ENCODE measurements around the gene PAQR5.

Gene PAQR5

GRCh38 chr15:69359722-69360121 is 61.0 kb downstream of the PAQR5 start:
- no peak for TF ChIP-seq CREB1 (IDR thresholded peaks at IDR 0.05; ENCODE audit: low read depth)
- no peak for TF ChIP-seq YY1 (IDR thresholded peaks at IDR 0.05; ENCODE audit: low read depth)
- no peak for TF ChIP-seq TEAD4 (IDR thresholded peaks at IDR 0.05)
- TF ChIP-seq REST (IDR thresholded peaks at IDR 0.05; ENCODE audit: low read depth): no peak
- TF ChIP-seq RAD21 (IDR thresholded peaks at IDR 0.05; ENCODE audit: low read depth): no peak
- no peak for TF ChIP-seq USF1 (IDR thresholded peaks at IDR 0.05)
- TF ChIP-seq EGR1 (IDR thresholded peaks at IDR 0.05): no peak

GRCh38 chr15:69360642-69361041 is 61.9 kb downstream of the PAQR5 start:
- TF ChIP-seq NFIC (IDR thresholded peaks at IDR 0.05) (0 out of 2 replicates have a peak, but pooled peaks have one; percentile 36), CEBPB (IDR thresholded peaks at IDR 0.05) (no peak)

- no peak for TF ChIP-seq YY1 (IDR thresholded peaks at IDR 0.05; ENCODE audit: low read depth)
- no peak for TF ChIP-seq TCF12 (IDR thresholded peaks at IDR 0.05; ENCODE audit: low read depth)
- no peak for TF ChIP-seq TEAD4 (IDR thresholded peaks at IDR 0.05)
- TF ChIP-seq CREB1 (IDR thresholded peaks at IDR 0.05; ENCODE audit: low read depth): no peak
- no peak for TF ChIP-seq TAF1 (IDR thresholded peaks at IDR 0.05; ENCODE audit: low read depth)
- no peak for TF ChIP-seq FOXM1 (IDR thresholded peaks at IDR 0.05; ENCODE audit: borderline replicate concordance, low read depth)
- TF ChIP-seq EP300 (IDR thresholded peaks at IDR 0.05; ENCODE audit: borderline replicate concordance): no peak
- TF ChIP-seq NFIC (IDR thresholded peaks at IDR 0.05): no peak
- no peak for TF ChIP-seq CEBPB (IDR thresholded peaks at IDR 0.05)
- no peak for TF ChIP-seq ZBTB7A (IDR thresholded peaks at IDR 0.05; ENCODE audit: low read depth)
- TF ChIP-seq MAX (IDR thresholded peaks at IDR 0.05): no peak
- TF ChIP-seq RAD21 (IDR thresholded peaks at IDR 0.05; ENCODE audit: low read depth): no peak
- no peak for TF ChIP-seq REST (IDR thresholded peaks at IDR 0.05; ENCODE audit: low read depth)
- no peak for TF ChIP-seq USF1 (IDR thresholded peaks at IDR 0.05)
- no peak for TF ChIP-seq EGR1 (IDR thresholded peaks at IDR 0.05)
These were observed 68.5 kb downstream of the PAQR5 start for GRCh38 chr15:69367236-69367635.

- TF ChIP-seq TEAD4 (IDR thresholded peaks at IDR 0.05) (no peak), FOXM1 (IDR thresholded peaks at IDR 0.05; ENCODE audit: borderline replicate concordance, low read depth) (no peak), YY1 (IDR thresholded peaks at IDR 0.05; ENCODE audit: low read depth) (no peak), CREB1 (IDR thresholded peaks at IDR 0.05; ENCODE audit: low read depth) (no peak), NFIC (IDR thresholded peaks at IDR 0.05) (no peak)
These were observed 70.9 kb downstream of the PAQR5 start for GRCh38 chr15:69369631-69370030.

- TF ChIP-seq YY1 (IDR thresholded peaks at IDR 0.05; ENCODE audit: low read depth): no peak
- TF ChIP-seq EP300 (IDR thresholded peaks at IDR 0.05; ENCODE audit: borderline replicate concordance): no peak
- TF ChIP-seq CEBPB (IDR thresholded peaks at IDR 0.05): no peak
- TF ChIP-seq TEAD4 (IDR thresholded peaks at IDR 0.05): no peak
- no peak for TF ChIP-seq TAF1 (IDR thresholded peaks at IDR 0.05; ENCODE audit: low read depth)
- no peak for TF ChIP-seq USF1 (IDR thresholded peaks at IDR 0.05)
- no peak for TF ChIP-seq EGR1 (IDR thresholded peaks at IDR 0.05)
These were observed 74.7 kb downstream of the PAQR5 start for GRCh38 chr15:69373406-69373805.

- no peak for TF ChIP-seq MAX (IDR thresholded peaks at IDR 0.05)
- TF ChIP-seq EP300 (IDR thresholded peaks at IDR 0.05; ENCODE audit: borderline replicate concordance): no peak
- no peak for TF ChIP-seq ZBTB7A (IDR thresholded peaks at IDR 0.05; ENCODE audit: low read depth)
- TF ChIP-seq FOXM1 (IDR thresholded peaks at IDR 0.05; ENCODE audit: borderline replicate concordance, low read depth): no peak
- no peak for TF ChIP-seq NFIC (IDR thresholded peaks at IDR 0.05)
- TF ChIP-seq TEAD4 (IDR thresholded peaks at IDR 0.05): no peak
- no peak for TF ChIP-seq CEBPB (IDR thresholded peaks at IDR 0.05)
- no peak for TF ChIP-seq TAF1 (IDR thresholded peaks at IDR 0.05; ENCODE audit: low read depth)
- TF ChIP-seq REST (IDR thresholded peaks at IDR 0.05; ENCODE audit: low read depth): no peak
These were observed 76.6 kb downstream of the PAQR5 start for GRCh38 chr15:69375151-69375790.
